ENCODE results near the gene MRPS21. TPM values are rescaled to one million over a fixed set of nuclear protein-coding genes. Genes with fewer than 3 reads are reported as not detected.

MRPS21 gene
- total and polyA plus RNA-seq, 2 of the 8 experiments (the other 6 are each of a cell fraction or from before 2014, with no cell fraction given), result 81.9 to 99.8 TPM

GRCh38 chr1:150249936-150250335, 43.7 kb upstream of the MRPS21 start:
- no peak overlapping the region for H3K4me3 ChIP-seq (ENCODE audit: extremely low read depth in 1 of 4, insufficient read depth in 2 of 4, low read depth in 3 of 4, low read length in 4 of 4)
- no peak overlapping the region for H3K56ac ChIP-seq (replicated peaks; ENCODE audit: insufficient read length, low read depth, low read length)
- DNase-seq (ENCODE audit: low read depth in 1 of 2, low spot score in 2 of 2) (no peak), FAIRE-seq (no peak)
- H4K91ac ChIP-seq (replicated peaks; ENCODE audit: insufficient read length, low read length), result no peak overlapping the region
- H2BK15ac ChIP-seq (ENCODE audit: low read length), result no peak overlapping the region
- no peak overlapping the region for H2BK5ac ChIP-seq (ENCODE audit: low read depth, low read length)
- no peak overlapping the region for H4K8ac ChIP-seq (ENCODE audit: extremely low read depth, insufficient read depth, low read length)
- H2BK120ac ChIP-seq (replicated peaks; ENCODE audit: low read depth, low read length), result no peak overlapping the region
- no peak overlapping the region for H2AFZ ChIP-seq (ENCODE audit: low read length)
- ChIA-PET POLR2A (ENCODE audit: partially characterized antibody) (interaction anchor here (0.8 to 19.4 kb wide), 6 partner anchors 13 to 330 kb away, joined by 3 to 535 read pairs (median 6); partner anchors contain the start of genes ANP32E, APH1A, C1orf54 and CIART), CTCF (ENCODE audit: partially characterized antibody) (interaction anchor here (1.5 to 17.5 kb wide), 2 partner anchors 12 to 26 kb away, joined by 3 to 326 read pairs; partner anchors contain the start of genes APH1A, C1orf54 and CIART)
- H3K4me2 ChIP-seq (ENCODE audit: insufficient read depth in 1 of 2, low read depth in 2 of 2, low read length in 2 of 2), result no peak overlapping the region
- H3K14ac ChIP-seq (ENCODE audit: insufficient read length), result no peak overlapping the region
- no peaks in the 10 kb centered on the region for H3K79me2 ChIP-seq (ENCODE audit: control insufficient read depth in 1 of 2, insufficient read depth in 2 of 2, low read length in 2 of 2)
- no peak overlapping the region for H2BK20ac ChIP-seq (ENCODE audit: low read length)
- H3K27me3 ChIP-seq (replicated peaks in 1 of 4; ENCODE audit: control insufficient read depth in 3 of 4, extremely low read depth in 1 of 4, insufficient read depth in 3 of 4, low read length in 3 of 4), result no peaks in the 10 kb centered on the region
- H3K4ac ChIP-seq (replicated peaks; ENCODE audit: insufficient read length, low read depth, low read length), result no peak overlapping the region
- H2AK5ac ChIP-seq (ENCODE audit: low read depth, low read length), result no peak overlapping the region
- H3K79me1 ChIP-seq (ENCODE audit: low read depth, low read length), result no peaks in the 10 kb centered on the region
- no peaks in the 10 kb centered on the region for H3K23me2 ChIP-seq (ENCODE audit: low read depth, low read length)
- H2BK12ac ChIP-seq (ENCODE audit: low read depth, low read length), result no peak overlapping the region
- no peaks in the 10 kb centered on the region for H3K4me1 ChIP-seq (replicated peaks in 1 of 4; ENCODE audit: control insufficient read depth in 3 of 4, insufficient read depth in 4 of 4, low read length in 3 of 4)
- no peaks in the 10 kb centered on the region for H3K36me3 ChIP-seq (ENCODE audit: control insufficient read depth in 2 of 4, insufficient read depth in 4 of 4, low read length in 3 of 4)
- no peaks in the 10 kb centered on the region for H3K9me3 ChIP-seq (ENCODE audit: insufficient read depth in 2 of 2, low read depth in 1 of 2, low read length in 1 of 2)
- H3K9ac ChIP-seq (replicated peaks in 1 of 4; ENCODE audit: extremely low read depth in 1 of 4, low read depth in 3 of 4, low read length in 3 of 4), result no peak overlapping the region
- no peak overlapping the region for H3K27ac ChIP-seq (ENCODE audit: low read depth, low read length)
- H3K18ac ChIP-seq (ENCODE audit: extremely low read depth, low read length), result no peak overlapping the region
- no peak overlapping the region for H4K5ac ChIP-seq (ENCODE audit: insufficient read length, low read depth, low read length)
- no peak overlapping the region for H3K23ac ChIP-seq (ENCODE audit: insufficient read length)
- H4K20me1 ChIP-seq (replicated peaks in 1 of 2; ENCODE audit: control insufficient read depth in 1 of 2, insufficient read depth in 2 of 2, low read length in 2 of 2), result no peaks in the 10 kb centered on the region
- WGBS, 2 experiments (ENCODE audit: extremely low coverage in 1 of 2, insufficient coverage in 1 of 2, insufficient read length in 1 of 2, insufficient replicate concordance in 2 of 2, low coverage in 1 of 2, low lambda C conversion rate in 2 of 2, missing lambda C conversion rate in 1 of 2), result 95% methylated on average over 2 of the region's 2 CpGs; no CpG with 5 or more reads in 1 of the 2 experiments
- TF ChIP-seq RAD21 (IDR thresholded peaks at IDR 0.05 in 1 of 2, conservative IDR thresholded peaks at IDR 0.05 in 1 of 2; ENCODE audit: low read depth in 2 of 2, low read length in 2 of 2) (no peak), BRCA1 (IDR thresholded peaks at IDR 0.05; ENCODE audit: low read depth, low read length) (no peak), CTCF (IDR thresholded peaks at IDR 0.05; ENCODE audit: control extremely low read depth in 1 of 3, insufficient read depth in 1 of 3, low read depth in 1 of 3, low read length in 3 of 3) (no peak), RBBP5 (IDR thresholded peaks at IDR 0.05; ENCODE audit: borderline replicate concordance, low read depth, low read length) (no peak), SP1 (IDR thresholded peaks at IDR 0.05; ENCODE audit: low read depth, low read length) (no peak), EZH2 (IDR thresholded peaks at IDR 0.05; ENCODE audit: low read depth, low read length, severe bottlenecking) (no peak), POLR2AphosphoS5 (IDR thresholded peaks at IDR 0.05; ENCODE audit: low read depth, low read length) (no peak), TAF1 (IDR thresholded peaks at IDR 0.05; ENCODE audit: low read depth, low read length) (no peak), YY1 (IDR thresholded peaks at IDR 0.05; ENCODE audit: low read depth, low read length) (no peak), CBX5 (IDR thresholded peaks at IDR 0.05; ENCODE audit: low read depth, low read length) (no peak), RFX5 (IDR thresholded peaks at IDR 0.05; ENCODE audit: borderline replicate concordance, low read depth, low read length) (no peak), ASH2L (IDR thresholded peaks at IDR 0.05; ENCODE audit: low read length) (no peak)

All from H1 (cell line).